ENCODE measurements around the gene NAP1L4.

DNA sequence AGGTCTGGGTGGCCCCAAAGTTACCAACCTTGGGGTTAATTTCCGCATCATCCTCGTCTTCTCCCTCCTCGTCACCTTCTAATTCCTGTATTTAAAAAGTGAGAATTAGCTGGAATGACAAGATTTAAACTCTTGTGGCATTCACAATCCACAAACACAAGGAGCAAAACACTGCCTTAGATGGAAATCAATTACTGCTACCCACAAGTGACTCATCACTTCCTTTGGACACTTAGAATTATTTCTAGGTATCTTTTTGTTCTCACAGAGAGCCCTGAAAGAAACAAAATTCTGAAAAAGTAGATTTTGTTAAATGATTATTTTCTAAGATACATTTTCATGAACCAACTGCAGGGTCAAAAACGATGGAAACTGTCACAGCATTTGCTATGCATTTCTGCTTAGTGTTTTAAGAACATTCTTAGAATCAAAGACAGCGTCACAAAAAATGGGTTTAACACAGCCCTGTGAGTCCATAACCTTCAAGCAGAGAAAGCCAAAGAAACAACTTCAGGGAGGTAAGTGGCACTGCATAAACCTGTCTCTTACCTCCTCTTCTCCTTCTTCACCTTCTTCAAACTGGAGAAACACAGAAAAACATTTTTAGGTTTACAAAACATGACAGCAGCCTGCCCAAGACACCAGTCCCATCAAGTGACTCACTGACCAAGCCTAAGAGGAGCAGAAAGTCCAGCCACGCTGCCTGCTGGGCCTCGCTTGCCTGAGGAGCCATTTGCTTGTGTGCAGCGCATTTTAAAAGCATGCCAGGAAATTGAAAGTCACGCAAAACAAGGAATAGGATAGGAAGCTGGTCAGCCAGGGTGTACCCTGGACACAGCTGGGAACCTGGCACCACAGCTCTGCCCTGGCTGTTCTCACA, 40.7 kb downstream of the NAP1L4 start:
- TF ChIP-seq, protein P1, sequence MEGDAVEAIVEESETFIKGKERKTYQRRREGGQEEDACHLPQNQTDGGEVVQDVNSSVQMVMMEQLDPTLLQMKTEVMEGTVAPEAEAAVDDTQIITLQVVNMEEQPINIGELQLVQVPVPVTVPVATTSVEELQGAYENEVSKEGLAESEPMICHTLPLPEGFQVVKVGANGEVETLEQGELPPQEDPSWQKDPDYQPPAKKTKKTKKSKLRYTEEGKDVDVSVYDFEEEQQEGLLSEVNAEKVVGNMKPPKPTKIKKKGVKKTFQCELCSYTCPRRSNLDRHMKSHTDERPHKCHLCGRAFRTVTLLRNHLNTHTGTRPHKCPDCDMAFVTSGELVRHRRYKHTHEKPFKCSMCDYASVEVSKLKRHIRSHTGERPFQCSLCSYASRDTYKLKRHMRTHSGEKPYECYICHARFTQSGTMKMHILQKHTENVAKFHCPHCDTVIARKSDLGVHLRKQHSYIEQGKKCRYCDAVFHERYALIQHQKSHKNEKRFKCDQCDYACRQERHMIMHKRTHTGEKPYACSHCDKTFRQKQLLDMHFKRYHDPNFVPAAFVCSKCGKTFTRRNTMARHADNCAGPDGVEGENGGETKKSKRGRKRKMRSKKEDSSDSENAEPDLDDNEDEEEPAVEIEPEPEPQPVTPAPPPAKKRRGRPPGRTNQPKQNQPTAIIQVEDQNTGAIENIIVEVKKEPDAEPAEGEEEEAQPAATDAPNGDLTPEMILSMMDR (IDR thresholded peaks at IDR 0.05 in 8 of 11, conservative IDR thresholded peaks at IDR 0.05 in 3 of 11), result no peak
- no peak for TF ChIP-seq POLR2A (IDR thresholded peaks at IDR 0.05)
